IMR-90 (cell line): Measurements from ENCODE around the gene UBL3. TPM values are rescaled to one million over a fixed set of nuclear protein-coding genes. Genes with fewer than 3 reads are reported as not detected.

Source experiments
- ATAC-seq: fragments of 200-7000 bp; cut with Tn5 transposase; 2 replicates; pipeline ENCODE4 v1.9.1; 2020; ENCODE audit warnings: low read depth, mild to moderate bottlenecking, moderate library complexity
- BruUV-seq: library from RNA; stranded (reverse); fragments of 400-500 nt; replicated peaks from 2 replicates; lab custom pipeline; 2021; lab: Mats Ljungman, UMichigan
- CTCF ChIA-PET: fragments of 300-600 bp; formaldehyde crosslinking; extraction: SDS; loops from one replicate; lab custom pipeline; 2021; ENCODE audit warnings: antibody characterized with exemption; lab: Yijun Ruan, JAX
- POLR2A ChIA-PET: fragments of 300-600 bp; sonication (Branson Sonifier 250); formaldehyde crosslinking; loops from one replicate; lab custom pipeline; 2022; ENCODE audit warnings: antibody characterized with exemption; ENCODE audit not compliant: unreplicated experiment; lab: Charles Lee
- DNase-seq: peaks from one replicate; pipeline ENCODE4 v3.0.0; 2013
- H2AFZ ChIP-seq: replicated peaks from 2 replicates; pipeline ENCODE3; 2013; ENCODE audit warnings: low read length, mild to moderate bottlenecking; ENCODE audit not compliant: poor library complexity
- H2AK5ac ChIP-seq: 2 replicates; pipeline ENCODE4 v1.6.1; 2013; ENCODE audit warnings: low read depth, low read length, inconsistent platforms
- H2AK9ac ChIP-seq: replicated peaks from 2 replicates; pipeline ENCODE3; 2013; ENCODE audit warnings: mild to moderate bottlenecking, low read depth, low read length, moderate library complexity; ENCODE audit not compliant: poor library complexity
- H2BK120ac ChIP-seq: 2 replicates; pipeline ENCODE4 v1.6.1; 2013; ENCODE audit warnings: low read depth, low read length, inconsistent platforms
- H2BK15ac ChIP-seq: 3 replicates; pipeline ENCODE4 v1.6.1; 2013; ENCODE audit warnings: low read depth, low read length, inconsistent platforms
- H2BK20ac ChIP-seq: 2 replicates; pipeline ENCODE4 v1.6.1; 2013; ENCODE audit warnings: low read depth, mild to moderate bottlenecking, inconsistent platforms, low read length, moderate library complexity
- H2BK5ac ChIP-seq: 2 replicates; pipeline ENCODE4 v1.6.1; 2013; ENCODE audit warnings: mild to moderate bottlenecking, low read depth, low read length, inconsistent platforms; ENCODE audit not compliant: poor library complexity, severe bottlenecking
- H3K14ac ChIP-seq: replicated peaks from 2 replicates; pipeline ENCODE4 v1.6.1; 2013; ENCODE audit warnings: low read depth, low read length, inconsistent platforms
- H3K18ac ChIP-seq: 2 replicates; pipeline ENCODE4 v1.6.1; 2013; ENCODE audit warnings: low read depth, low read length, control low read depth
- H3K23ac ChIP-seq: 2 replicates; pipeline ENCODE4 v1.6.1; 2013; ENCODE audit warnings: low read depth, low read length, inconsistent platforms
- H3K27ac ChIP-seq: 2 replicates; pipeline ENCODE4 v1.5.1; 2013; ENCODE audit warnings: mild to moderate bottlenecking, control low read depth, low read length; ENCODE audit not compliant: insufficient read depth
- H3K27me3 ChIP-seq: 2 replicates; pipeline ENCODE4 v1.6.1; 2013; ENCODE audit warnings: low read length; ENCODE audit not compliant: control insufficient read depth, insufficient read depth
- H3K36me3 ChIP-seq: 2 replicates; pipeline ENCODE4 v1.6.1; 2013; ENCODE audit warnings: low read length, mixed read lengths; ENCODE audit not compliant: control insufficient read depth, insufficient read depth
- H3K4ac ChIP-seq: 2 replicates; pipeline ENCODE4 v1.6.1; 2013; ENCODE audit warnings: low read depth, low read length, inconsistent platforms
- H3K4me1 ChIP-seq: 2 replicates; pipeline ENCODE4 v1.6.1; 2013; ENCODE audit warnings: low read length, mixed read lengths; ENCODE audit not compliant: control insufficient read depth, insufficient read depth
- H3K4me2 ChIP-seq: 2 replicates; pipeline ENCODE4 v1.6.1; 2013; ENCODE audit warnings: low read depth, mild to moderate bottlenecking, control low read depth, low read length, moderate library complexity
- H3K4me3 ChIP-seq: 2 replicates; pipeline ENCODE4 v1.5.1; 2013; ENCODE audit warnings: low read depth, mild to moderate bottlenecking, control low read depth, low read length, moderate library complexity; ENCODE audit not compliant: insufficient read depth
- H3K56ac ChIP-seq: 2 replicates; pipeline ENCODE4 v1.6.1; 2013; ENCODE audit warnings: low read length, inconsistent platforms; ENCODE audit not compliant: insufficient read depth; ENCODE audit errors: extremely low read depth
- H3K79me1 ChIP-seq, 2 experiments: 2 replicates each; pipeline ENCODE4 v1.6.1; 2013; ENCODE audit warnings: low read length in 2 of 2, inconsistent platforms in 1 of 2, low read depth in 1 of 2
- H3K9ac ChIP-seq: 2 replicates; pipeline ENCODE4 v1.6.1; 2013; ENCODE audit warnings: low read depth, low read length, control low read depth
- H3K9me1 ChIP-seq: 2 replicates; pipeline ENCODE4 v1.6.1; 2013; ENCODE audit warnings: low read length, inconsistent platforms; ENCODE audit not compliant: insufficient read depth
- H3K9me3 ChIP-seq: 2 replicates; pipeline ENCODE4 v1.6.1; 2013; ENCODE audit warnings: low read length; ENCODE audit not compliant: control insufficient read depth, insufficient read depth
- H4K20me1 ChIP-seq: 2 replicates; pipeline ENCODE4 v1.6.1; 2013; ENCODE audit warnings: low read length, inconsistent platforms; ENCODE audit not compliant: insufficient read depth
- H4K5ac ChIP-seq: 2 replicates; pipeline ENCODE4 v1.6.1; 2013; ENCODE audit warnings: mild to moderate bottlenecking, low read depth, low read length, control low read depth
- H4K8ac ChIP-seq, 2 experiments: 2 replicates each; pipeline ENCODE4 v1.6.1; 2013; ENCODE audit warnings: low read depth in 2 of 2, low read length in 2 of 2, control low read depth in 1 of 2, inconsistent platforms in 1 of 2
- H4K91ac ChIP-seq: 2 replicates; pipeline ENCODE4 v1.6.1; 2013; ENCODE audit warnings: low read depth, low read length, inconsistent platforms; ENCODE audit not compliant: insufficient read depth
- RFX5 ChIP-seq: IDR thresholded peaks from 2 replicates; pipeline ENCODE4 v1.8.0; 2012; ENCODE audit warnings: low read depth, mild to moderate bottlenecking, low read length, moderate library complexity
- SMC3 ChIP-seq: fragments of 150-350 bp; IDR thresholded peaks from 2 replicates; pipeline ENCODE4 v1.6.1; 2016; ENCODE audit warnings: low read depth, mild to moderate bottlenecking, antibody characterized with exemption, low read length, moderate library complexity
- dilution Hi-C: fragments of 300-500 bp; cut with HindIII; formaldehyde crosslinking; loops from one replicate; pipeline ENCODE4 v1.14.3; 2018; ENCODE audit warnings: low sequenced_read_pairs; ENCODE audit not compliant: unreplicated experiment
- in situ Hi-C: fragments of 300-500 bp; cut with MboI; formaldehyde crosslinking; loops from 3 replicates; pipeline ENCODE4 v1.14.3; 2019; ENCODE audit warnings: low sequenced_read_pairs, inconsistent platforms, mixed read lengths
- intact Hi-C: fragments of 100-400 bp; cut with micrococcal nuclease; formaldehyde crosslinking; loops from 2 replicates; pipeline ENCODE4 v1.10.0; 2022
- polyA plus RNA-seq, 3 experiments: library from polyadenylated mRNA; depleted of rRNA; stranded (reverse); fragments of >200 nt; gene quantifications; 2 replicates each; pipeline ENCODE4 v1.2.3, GENCODE V29; 2012; ENCODE audit warnings: low replicate concordance in 1 of 3
- total RNA-seq: library from RNA; depleted of rRNA; stranded (reverse); fragments of >200 nt; gene quantifications from 2 replicates; pipeline ENCODE4 v1.2.3, GENCODE V29; 2012
- TF ChIP-seq, protein P1 (sequence below): fragments of 150-350 bp; IDR thresholded peaks from 2 replicates; pipeline ENCODE4 v1.6.1; 2016; ENCODE audit warnings: low read depth, mild to moderate bottlenecking, low read length, moderate library complexity, borderline replicate concordance

The UBL3 gene
- total and polyA plus RNA-seq, 2 of the 4 experiments (the other 2 are of a cell fraction): 16.0 to 19.9 TPM

DNA sequence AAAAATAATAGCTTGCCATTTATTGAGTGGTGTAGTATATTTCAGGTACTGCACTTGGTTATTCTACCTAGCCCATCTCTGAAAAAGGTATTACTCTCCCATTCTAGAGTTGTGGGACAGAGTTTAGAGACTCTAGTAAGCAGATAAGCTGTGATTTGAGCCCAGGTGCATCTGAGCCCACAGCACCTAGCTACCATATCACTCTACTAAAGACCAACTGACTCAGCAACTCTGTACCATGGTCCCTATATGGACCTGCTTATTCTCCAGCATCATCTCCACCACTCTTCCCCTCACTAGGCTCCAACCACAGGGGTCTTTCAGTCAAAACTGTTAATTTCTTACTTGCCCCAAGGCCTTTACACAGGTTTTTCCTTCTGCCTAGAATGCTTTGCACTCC is 64.4 kb downstream of the UBL3 start:
- TF ChIP-seq, protein P1, sequence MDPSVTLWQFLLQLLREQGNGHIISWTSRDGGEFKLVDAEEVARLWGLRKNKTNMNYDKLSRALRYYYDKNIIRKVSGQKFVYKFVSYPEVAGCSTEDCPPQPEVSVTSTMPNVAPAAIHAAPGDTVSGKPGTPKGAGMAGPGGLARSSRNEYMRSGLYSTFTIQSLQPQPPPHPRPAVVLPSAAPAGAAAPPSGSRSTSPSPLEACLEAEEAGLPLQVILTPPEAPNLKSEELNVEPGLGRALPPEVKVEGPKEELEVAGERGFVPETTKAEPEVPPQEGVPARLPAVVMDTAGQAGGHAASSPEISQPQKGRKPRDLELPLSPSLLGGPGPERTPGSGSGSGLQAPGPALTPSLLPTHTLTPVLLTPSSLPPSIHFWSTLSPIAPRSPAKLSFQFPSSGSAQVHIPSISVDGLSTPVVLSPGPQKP: no peak
- TF ChIP-seq RFX5 (no peak), SMC3 (no peak)
- Histone ChIP-seq H3K4me1 (peaks cover 2% of the 10 kb centered on the region; the same call in 1 of the 2 replicates), H3K27me3 (no peaks in the 10 kb centered on the region), H3K18ac (no peak overlapping the region), H3K9ac (no peak overlapping the region), H3K79me1 (peaks cover 19 to 54% of the 10 kb centered on the region in 2 experiments), H3K36me3 (no peaks in the 10 kb centered on the region), H3K14ac (no peak overlapping the region), H4K8ac (no peak overlapping the region), H3K27ac (no peak overlapping the region), H3K4me3 (no peak overlapping the region), H4K91ac (no peak overlapping the region), H4K20me1 (peaks cover 23% of the 10 kb centered on the region; the same call in 1 of the 2 replicates), H3K9me3 (no peaks in the 10 kb centered on the region), H3K23ac (no peak overlapping the region), H2BK15ac (no peak overlapping the region), H2AFZ (no peak overlapping the region), H3K56ac (no peak overlapping the region), H2BK5ac (no peak overlapping the region), H3K4me2 (no peak overlapping the region), H2BK120ac (no peak overlapping the region), H3K9me1 (peaks cover 2% of the 10 kb centered on the region; the same call in 1 of the 2 replicates), H2AK5ac (no peak overlapping the region), H2AK9ac (no peak overlapping the region), H3K4ac (no peak overlapping the region), H4K5ac (peak overlapping the region; percentile 40; the same call in 1 of the 2 replicates), H2BK20ac (no peak overlapping the region)
- no peak for DNase-seq
- ChIA-PET POLR2A (no interaction called here), CTCF (no interaction called here)
- BruUV-seq: no TSS peak
- dilution Hi-C loops: no loop called here
- intact Hi-C loops: no loop called here
- ATAC-seq: no peak
- in situ Hi-C loops: no loop called here
